Choroid plexus epithelial cell (primary cell): ENCODE measurements around the gene ORM1.

Experiments
- DNase-seq: peaks from one replicate; pipeline ENCODE4 v3.0.0-alpha.2; 2010; ENCODE audit warnings: low read depth
- H3K4me3 ChIP-seq: 2 replicates; pipeline ENCODE4 v1.5.1; 2011; ENCODE audit warnings: low read depth, mild to moderate bottlenecking, control low read depth, low read length, moderate library complexity
- CTCF ChIP-seq: conservative IDR thresholded peaks from 2 replicates; pipeline ENCODE4 v1.5.1; 2011; ENCODE audit warnings: low read depth, mild to moderate bottlenecking, control low read depth, inconsistent platforms, low read length, moderate library complexity

Gene ORM1

GRCh38 chr9:114349713-114350480, 27.0 kb downstream of the ORM1 start:
- no peak for TF ChIP-seq CTCF
- DNase-seq, result no peak
- H3K4me3 ChIP-seq, result no peak overlapping the region

GRCh38 chr9:114350636-114351401, 27.9 kb downstream of the ORM1 start:
- no peak for TF ChIP-seq CTCF
- H3K4me3 ChIP-seq, result no peak overlapping the region
- DNase-seq, result no peak

- TF ChIP-seq CTCF, result no peak
- no peak for DNase-seq
- no peak overlapping the region for H3K4me3 ChIP-seq
These were observed 29.0 kb downstream of the ORM1 start for GRCh38 chr9:114351932-114352331.

GRCh38 chr9:114355821-114356220, 32.9 kb downstream of the ORM1 start:
- DNase-seq, result no peak
- TF ChIP-seq CTCF, result no peak
- no peak overlapping the region for H3K4me3 ChIP-seq

- DNase-seq, result no peak
- no peak for TF ChIP-seq CTCF
- no peak overlapping the region for H3K4me3 ChIP-seq
These were observed 33.9 kb downstream of the ORM1 start for GRCh38 chr9:114356792-114357191.

GRCh38 chr9:114357360-114357759, 34.5 kb downstream of the ORM1 start:
- no peak overlapping the region for H3K4me3 ChIP-seq
- no peak for TF ChIP-seq CTCF
- DNase-seq, result no peak

GRCh38 chr9:114357911-114358328, 35.0 kb downstream of the ORM1 start:
- no peak for TF ChIP-seq CTCF
- no peak overlapping the region for H3K4me3 ChIP-seq
- DNase-seq, result no peak
